GM19043 (cell line): ENCODE measurements around the gene RPL41.

ENCODE experiments used
- ATAC-seq: cut with Tn5 transposase; IDR thresholded peaks from one replicate; pipeline ENCODE4 v1.9.1; 2021; ENCODE audit warnings: low read depth; ENCODE audit not compliant: unreplicated experiment

The RPL41 gene

GRCh38 chr12:56164345-56164729, 47.9 kb downstream of the RPL41 start:
- no peak for ATAC-seq

- no peak for ATAC-seq
Measured at GRCh38 chr12:56165369-56165768, 48.9 kb downstream of the RPL41 start.
